Activated T-helper 1 cell treated with anti-CD3 and anti-CD28 coated beads, Interleukin-2, amount 50 U/mL, for 16 hours (primary cell): ENCODE measurements around the gene MORN3.
"Not testable (repeated sequence)": the region's sequence is repeated elsewhere in the genome, so short reads cannot be mapped to it uniquely, and the experiment has no call there.

Source experiments
- DNase-seq, 2 donors: peaks; one replicate each; pipeline ENCODE4 v3.0.0-alpha.2; 2020; ENCODE audit warnings: low read depth in 1 of 2, low spot score in 1 of 2

MORN3 gene, protein sequence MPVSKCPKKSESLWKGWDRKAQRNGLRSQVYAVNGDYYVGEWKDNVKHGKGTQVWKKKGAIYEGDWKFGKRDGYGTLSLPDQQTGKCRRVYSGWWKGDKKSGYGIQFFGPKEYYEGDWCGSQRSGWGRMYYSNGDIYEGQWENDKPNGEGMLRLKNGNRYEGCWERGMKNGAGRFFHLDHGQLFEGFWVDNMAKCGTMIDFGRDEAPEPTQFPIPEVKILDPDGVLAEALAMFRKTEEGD

DNA sequence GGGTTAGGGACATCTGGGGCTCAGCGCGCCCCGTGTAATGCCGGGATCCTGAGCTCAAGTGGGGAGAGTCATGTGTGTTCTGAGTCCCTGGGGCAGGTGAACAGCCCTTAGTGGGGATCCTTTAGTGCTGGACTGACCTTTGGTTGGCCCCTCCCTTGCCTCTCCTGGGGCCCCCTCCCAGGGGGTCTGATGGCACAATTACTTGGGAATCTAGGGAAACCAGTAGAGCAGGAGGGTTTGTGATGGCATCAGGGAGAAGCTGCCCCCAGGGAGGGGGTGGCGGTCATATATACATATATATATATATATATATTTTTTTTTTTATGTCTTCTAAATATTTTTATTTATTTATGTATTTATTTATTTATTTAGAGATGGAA, at the start of gene MORN3:
Gene MORN3, minus strand, starts transcription at position 134 of the 380 bp plus-strand sequence. CDS start 171 bp downstream, outside the sequence.
- DNase-seq: no peak

DNA sequence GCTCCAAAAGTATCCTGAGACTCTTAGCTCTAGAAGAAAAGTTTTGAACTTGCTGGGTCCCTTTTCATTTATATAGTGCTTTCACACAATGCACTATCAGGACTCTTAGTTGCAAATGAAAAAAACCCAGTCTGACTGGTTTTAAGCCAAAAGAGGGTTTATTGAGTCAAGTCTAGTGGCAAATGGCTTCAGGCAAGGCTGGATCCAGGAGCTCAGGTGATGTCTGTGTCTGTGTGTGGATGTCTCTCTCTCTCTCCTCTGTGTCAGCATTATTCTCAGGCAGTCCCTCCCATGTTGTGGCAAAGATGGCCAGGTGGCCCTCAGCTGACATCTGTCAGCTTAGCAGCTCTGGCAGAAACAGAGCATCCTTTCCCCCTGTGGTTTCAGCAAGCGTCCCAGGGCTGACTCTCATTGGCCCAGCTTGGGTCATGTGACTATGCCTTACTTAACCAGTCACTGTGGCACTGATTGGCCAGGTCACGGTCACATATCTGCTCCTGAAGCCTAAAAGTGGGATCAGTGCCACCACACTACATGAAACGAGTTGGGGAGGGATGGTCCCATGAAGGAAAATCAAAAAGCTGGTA, 49.3 kb upstream of the MORN3 start:
- no peak for DNase-seq

DNA sequence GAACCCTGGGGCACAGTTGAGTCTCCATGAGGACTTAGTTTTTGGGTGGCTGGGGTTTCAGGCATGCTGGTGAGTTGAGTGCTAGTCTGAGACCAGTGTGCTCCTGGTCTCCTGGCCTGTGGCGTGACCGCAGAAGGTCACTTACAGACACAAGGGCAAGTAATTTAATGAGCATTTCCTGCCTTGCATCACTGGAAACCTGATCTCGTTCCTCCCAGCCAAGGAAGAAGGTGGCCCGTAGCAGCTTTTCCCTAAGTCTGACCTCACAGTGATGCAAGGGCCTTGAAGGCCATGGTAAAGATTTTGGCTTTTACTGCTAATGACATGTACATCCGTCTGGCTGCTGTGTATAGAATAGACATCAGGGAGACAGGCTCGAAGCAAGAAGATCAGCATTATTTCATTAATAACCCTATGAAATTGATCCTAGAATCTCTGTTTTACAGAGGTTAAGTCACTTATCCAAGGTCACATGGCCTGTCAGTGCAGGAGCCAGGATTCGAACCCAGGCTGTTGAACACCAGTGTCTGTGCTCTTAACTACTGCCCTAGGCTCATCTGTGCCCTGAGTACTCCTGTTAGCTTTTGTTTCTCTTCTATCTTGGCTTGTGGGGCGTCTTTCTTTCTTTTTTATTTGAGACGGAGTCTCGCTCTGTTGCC, 47.7 kb upstream of the MORN3 start:
- DNase-seq: no peak

DNA sequence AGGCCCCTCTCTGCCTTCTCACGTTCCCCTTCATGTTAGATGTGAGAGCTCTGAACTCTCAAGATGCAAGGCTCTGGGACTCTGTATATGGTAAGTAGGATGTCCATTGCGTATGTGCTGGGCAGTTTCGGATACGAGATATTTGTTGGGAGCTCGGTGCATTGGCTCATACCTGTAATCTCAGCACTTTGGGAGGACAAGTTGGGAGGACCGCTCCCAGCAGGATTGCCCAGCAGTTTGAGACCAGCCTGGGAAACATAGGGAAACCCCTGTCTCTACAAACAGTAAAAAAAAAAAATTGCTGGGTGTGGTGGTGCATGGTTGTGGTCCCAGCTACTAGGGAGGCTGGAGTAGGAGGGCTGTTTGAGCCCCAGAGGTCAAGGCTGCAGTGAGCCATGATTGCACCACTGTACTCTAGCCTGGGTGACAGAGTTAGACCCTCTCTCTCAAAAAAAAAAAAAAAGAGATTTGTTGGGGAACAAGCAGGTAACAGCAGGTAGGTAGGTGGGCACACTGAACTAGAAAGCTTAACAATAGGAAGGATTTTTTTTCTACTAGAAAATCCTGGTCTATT, 46.5 kb upstream of the MORN3 start:
- DNase-seq: no peak

DNA sequence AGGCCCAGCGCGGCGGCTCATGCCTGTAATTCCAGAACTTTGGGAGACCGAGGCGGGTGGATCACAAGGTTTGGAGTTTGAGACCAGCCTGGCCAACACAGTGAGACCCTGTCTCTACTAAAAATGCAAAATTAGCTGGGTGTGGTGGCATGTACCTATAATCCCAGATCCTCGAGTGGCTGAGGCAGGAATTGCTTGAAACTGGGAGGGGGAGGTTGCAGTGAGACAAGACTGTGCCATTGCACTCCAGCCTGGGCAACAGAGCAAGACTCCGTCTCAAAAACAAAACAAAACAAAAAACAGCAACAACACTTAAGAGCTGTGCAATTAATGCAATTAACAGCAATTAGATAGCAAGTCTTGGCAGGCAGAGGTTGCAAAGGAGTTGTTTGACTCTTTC, 45.6 kb upstream of the MORN3 start:
- DNase-seq: not testable (repeated sequence)

- DNase-seq: no peak
These were observed 44.3 kb upstream of the MORN3 start for GRCh38 chr12:121713793-121714192.

DNA sequence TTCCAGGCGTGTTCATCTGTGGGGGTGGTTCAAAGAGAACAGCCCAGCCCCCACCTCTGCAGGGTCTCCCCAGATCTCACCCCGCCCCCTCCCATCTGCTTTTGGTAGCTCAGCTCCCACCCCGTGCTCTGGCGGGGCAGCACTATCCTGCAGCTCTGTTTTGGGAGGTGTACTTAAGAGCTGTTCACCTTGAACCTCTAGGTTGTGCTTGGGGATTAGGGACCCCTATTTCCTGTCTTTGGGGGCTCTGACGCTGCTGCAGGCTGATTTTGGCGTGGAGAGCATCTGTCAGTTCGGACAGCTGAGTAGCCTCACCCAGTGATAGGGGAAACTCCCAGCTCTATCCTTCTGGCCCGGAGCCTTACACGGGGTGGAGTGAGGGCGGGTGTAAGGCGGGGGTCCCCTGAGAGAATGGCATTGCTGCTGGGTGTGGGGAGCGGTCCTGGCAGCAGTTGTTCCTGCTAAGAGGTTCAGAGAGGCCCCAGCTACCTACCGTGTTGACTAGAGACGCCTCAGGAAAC, 43.9 kb upstream of the MORN3 start:
- DNase-seq: no peak

DNA sequence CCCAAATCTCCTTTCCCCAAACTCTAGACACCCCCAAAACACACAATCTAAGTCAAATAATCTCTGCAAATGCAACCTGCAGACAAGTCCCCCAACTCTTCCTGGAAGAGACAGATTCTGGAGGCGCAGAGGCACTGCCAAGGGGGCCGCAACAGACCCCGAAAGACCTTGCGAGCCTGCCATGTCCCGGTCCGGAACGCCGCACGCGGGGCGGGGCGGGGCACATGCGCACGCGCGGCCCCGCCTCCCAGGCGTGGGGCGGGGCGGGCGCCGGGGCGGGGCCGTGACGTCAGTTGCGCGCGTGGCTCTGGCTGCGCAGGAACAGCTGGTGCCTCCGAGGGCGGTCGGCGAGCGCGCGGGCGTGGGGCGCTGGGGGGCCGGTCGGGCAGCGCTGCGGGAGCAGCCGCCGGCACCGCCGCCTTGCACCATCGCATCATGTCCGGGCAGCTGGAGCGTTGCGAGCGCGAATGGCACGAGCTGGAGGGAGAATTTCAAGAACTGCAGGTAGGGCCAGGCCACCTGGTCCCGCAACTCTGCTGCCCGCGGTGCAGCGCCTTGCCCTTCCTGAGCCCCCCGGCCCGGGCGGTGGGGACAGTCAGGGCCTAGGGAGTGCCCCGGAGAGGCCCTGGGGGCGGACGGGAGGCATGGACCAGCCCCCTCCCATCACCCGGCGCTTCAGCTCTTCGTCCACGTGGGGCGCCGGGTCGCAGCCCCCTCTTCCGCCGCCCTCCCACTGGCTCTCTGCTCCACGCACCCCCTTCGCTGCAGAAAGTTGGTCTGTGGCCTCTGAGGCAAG, 43.2 kb upstream of the MORN3 start, which contains the start of gene TMEM120B:
Gene TMEM120B, plus strand, starts transcription at position 292 of the 796 bp plus-strand sequence. Its CDS starts 144 bp downstream, at position 436.
- peak; percentile 67 to 76 for DNase-seq

GRCh38 chr12:121712190-121712460, 42.7 kb upstream of the MORN3 start:
- no peak for DNase-seq

GRCh38 chr12:121711361-121712189, 42.1 kb upstream of the MORN3 start:
- no peak for DNase-seq

- no peak for DNase-seq
These were observed 40.1 kb upstream of the MORN3 start for GRCh38 chr12:121709478-121709961.

DNA sequence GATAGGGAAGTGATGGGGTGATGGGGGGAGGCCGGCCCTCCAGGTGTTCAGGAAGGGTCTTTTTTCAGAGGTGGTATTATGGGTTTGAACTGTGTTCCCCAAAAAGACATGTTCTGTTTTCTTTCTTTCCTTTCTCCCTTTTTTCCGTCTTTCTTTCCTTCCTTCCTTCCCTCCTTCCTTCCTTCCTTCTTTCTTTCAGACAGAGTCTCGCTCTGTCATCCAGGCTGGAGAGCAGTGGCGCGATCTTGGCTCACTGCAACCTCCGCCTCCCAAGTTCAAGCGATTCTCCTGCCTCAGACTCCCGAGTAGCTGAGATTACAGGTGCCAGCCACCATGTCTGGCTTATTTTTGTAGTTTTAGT, 39.6 kb upstream of the MORN3 start:
- not testable (repeated sequence) for DNase-seq

- no peak for DNase-seq
These were observed 39.0 kb upstream of the MORN3 start for GRCh38 chr12:121708313-121709063.

DNA sequence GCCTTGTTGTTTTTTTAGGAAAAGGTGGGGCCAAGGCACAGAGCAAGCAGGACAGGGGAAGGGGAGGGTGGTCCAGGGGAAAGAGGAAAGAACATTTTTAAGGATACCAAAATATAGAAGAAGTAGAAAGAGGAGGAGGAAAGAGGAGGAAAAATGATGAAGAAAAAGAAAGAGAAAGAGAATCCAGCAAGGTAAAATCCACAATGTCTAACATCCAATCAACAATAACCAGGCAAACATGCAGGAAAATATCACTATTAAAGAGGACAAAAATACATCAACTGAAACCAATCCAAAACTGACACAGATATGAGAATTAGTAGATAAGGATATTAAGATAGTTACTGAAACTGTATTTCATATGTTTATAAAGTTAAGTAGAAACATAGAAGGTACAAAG, 36.1 kb upstream of the MORN3 start:
- no peak for DNase-seq

- no peak for DNase-seq
These were observed 33.5 kb upstream of the MORN3 start for GRCh38 chr12:121702944-121703343.

- no peak for DNase-seq
These were observed 32.3 kb upstream of the MORN3 start for GRCh38 chr12:121701667-121702277.

GRCh38 chr12:121697861-121698260, 28.4 kb upstream of the MORN3 start:
- DNase-seq: not testable (repeated sequence)

DNA sequence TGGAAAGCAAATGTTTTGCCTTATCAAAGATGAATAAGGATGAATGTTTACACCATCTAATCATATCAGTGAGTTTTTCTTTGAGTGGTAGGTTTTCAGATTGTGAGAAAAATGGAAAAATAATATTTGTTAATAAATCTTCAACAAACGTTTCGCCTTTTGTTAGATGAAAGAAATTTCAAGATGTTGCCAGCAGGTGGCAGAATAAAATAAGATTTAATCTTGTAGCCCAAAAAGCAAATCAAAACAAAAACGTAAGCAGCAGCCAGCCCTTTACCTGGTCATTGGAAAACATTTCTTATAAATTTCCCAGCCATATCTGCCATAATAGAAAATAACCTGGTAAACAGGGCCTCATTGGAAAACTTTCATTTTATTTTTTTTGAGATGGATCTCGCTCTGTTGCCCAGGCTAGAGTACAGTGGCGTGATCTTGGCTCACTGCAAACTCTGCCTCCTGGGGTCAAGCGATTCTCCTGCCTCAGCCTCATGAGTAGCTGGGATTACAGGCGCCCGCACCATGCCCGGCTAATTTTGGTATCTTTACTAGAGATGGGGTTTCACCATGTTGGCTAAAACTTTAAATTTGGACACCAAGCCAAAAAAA, 27.7 kb upstream of the MORN3 start:
- DNase-seq: no peak
